ENCODE data around the gene S100A1. TPM values are rescaled to one million over a fixed set of nuclear protein-coding genes. Genes with fewer than 3 reads are reported as not detected.
"Not testable (repeated sequence)": the region's sequence is repeated elsewhere in the genome, so short reads cannot be mapped to it uniquely, and the experiment has no call there.

The S100A1 gene
- polyA plus RNA-seq, 3 donors = 21.9 to 29.8 (median 23.3) TPM

DNA sequence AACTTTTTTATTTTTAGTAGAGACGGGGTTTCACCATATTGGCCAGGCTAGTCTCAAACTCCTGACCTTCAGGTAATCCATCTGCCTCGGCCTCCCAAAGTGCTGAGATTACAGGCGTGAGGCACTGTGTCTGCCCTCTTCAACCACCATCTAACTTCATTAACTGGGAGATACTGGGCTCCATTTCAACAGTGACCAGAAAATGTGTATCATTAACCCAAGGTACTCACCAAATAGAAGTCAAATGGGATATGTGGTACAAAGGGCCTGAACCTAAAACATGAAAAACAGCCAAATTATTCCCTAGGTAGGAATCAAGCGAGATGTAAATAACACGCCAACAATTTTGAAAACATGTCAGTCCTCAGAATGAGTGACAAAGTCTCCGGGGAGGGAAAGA, 41.4 kb downstream of the S100A1 start:
- no peak for DNase-seq (ENCODE audit: extremely low read depth in 1 of 11, low read depth in 9 of 11, low spot score in 4 of 11)

DNA sequence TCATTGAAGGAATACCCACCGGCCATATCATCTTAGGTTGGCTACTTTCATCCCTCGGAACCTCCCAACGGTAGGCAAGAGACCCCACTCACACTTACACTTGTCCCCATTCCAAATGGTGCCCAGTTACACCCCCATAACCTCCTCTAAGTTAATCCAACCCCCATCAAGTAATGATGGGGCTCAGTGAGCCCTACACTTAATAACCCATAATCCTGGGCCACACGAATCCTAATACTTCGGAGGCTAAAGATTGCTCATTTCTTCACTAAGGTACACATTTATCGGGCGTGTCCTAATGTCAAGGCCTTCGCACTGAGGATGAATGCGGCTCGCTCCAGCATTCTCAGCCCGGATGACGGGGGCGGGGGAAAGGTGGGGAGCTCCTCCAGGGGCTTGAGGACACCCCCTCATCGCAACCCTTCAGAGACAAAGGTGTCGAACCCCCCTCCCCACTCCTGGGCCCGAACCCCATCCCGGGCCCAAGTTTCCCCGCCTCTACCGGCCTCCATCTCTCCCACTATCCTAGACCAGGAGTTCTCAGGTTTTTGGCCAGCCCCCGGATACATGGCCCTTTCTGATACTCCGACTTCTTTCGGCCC, 42.1 kb downstream of the S100A1 start:
- no peak for DNase-seq (ENCODE audit: extremely low read depth in 1 of 11, low read depth in 9 of 11, low spot score in 4 of 11)

DNA sequence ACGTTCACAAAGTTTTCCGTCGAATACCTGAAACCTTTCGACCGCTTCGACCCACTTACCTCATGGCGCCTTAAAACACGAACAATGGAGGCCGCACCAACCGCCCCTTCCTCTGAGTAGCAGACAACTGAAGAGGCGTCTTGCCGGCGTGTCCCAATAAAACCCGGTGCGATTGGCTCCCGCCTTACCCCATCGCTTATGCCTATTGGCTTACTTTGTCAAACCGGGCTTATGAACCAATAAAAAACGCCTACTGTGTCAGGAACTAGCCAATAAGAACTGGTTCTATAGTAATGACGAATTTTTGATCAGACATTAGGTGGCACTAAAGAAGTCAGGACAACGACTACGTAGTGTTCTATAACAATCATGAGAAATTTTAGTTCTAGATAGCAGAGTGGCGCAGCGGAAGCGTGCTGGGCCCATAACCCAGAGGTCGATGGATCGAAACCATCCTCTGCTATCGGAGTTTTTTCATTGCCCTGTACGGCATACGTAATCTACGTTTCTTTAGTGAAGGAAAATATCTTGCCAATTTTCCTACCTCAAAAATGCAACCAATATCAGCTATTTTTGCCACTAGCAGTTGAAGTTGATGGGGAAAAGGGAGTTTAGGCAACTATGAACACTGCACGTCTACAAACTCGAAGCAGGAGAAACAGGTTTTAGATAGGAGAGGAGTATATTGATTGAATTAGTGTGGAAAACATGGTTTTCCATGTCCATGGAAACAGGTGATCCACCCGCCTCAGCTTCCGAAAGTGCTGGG, 42.8 kb downstream of the S100A1 start, which contains the start of gene ILF2:
ILF2 (minus strand) TSS at position 135 of the 769 bp plus-strand sequence; CDS start at position 64, 71 bp downstream.
- DNase-seq (ENCODE audit: extremely low read depth in 1 of 11, low read depth in 9 of 11, low spot score in 4 of 11) = peak; percentile 98 to 100 (median 99)

DNA sequence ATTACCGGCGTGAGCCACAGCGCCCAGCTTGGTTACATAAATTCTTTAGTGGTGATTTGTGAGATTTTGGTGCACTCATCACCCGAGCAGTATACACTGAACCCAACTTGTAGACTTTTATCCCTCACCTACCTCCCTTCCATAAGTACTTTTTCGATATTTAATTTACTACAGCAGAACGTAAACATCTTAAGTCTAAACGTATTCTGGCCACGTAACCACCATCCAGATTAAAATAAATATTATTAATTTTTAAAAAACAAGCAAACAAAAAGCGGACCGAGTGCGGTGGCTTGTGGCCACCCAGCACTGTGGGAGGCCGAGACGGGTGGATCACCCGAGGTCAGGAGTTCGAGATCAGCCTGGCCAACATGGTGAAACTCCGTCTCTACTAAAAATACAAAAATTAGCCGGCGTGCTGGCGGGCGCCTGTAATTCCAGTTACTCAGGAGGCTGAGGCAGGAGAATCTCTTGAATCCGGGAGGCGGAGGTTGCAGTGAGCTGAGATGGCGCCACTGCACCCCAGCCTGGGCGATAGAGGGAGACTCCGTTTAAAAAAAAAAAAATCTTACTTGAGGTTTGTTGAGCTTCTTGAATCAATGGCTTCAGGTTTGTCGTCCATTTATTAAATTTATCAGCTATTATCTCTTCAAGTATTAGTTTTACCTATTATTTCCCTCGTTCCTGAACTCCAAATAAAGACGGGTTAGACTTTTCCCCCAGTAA, 43.6 kb downstream of the S100A1 start:
- DNase-seq (ENCODE audit: extremely low read depth in 1 of 11, low read depth in 9 of 11, low spot score in 4 of 11) = not testable (repeated sequence)

GRCh38 chr1:153673511-153673910, 45.3 kb downstream of the S100A1 start:
- no peak for DNase-seq (ENCODE audit: extremely low read depth in 1 of 11, low read depth in 9 of 11, low spot score in 4 of 11)

DNA sequence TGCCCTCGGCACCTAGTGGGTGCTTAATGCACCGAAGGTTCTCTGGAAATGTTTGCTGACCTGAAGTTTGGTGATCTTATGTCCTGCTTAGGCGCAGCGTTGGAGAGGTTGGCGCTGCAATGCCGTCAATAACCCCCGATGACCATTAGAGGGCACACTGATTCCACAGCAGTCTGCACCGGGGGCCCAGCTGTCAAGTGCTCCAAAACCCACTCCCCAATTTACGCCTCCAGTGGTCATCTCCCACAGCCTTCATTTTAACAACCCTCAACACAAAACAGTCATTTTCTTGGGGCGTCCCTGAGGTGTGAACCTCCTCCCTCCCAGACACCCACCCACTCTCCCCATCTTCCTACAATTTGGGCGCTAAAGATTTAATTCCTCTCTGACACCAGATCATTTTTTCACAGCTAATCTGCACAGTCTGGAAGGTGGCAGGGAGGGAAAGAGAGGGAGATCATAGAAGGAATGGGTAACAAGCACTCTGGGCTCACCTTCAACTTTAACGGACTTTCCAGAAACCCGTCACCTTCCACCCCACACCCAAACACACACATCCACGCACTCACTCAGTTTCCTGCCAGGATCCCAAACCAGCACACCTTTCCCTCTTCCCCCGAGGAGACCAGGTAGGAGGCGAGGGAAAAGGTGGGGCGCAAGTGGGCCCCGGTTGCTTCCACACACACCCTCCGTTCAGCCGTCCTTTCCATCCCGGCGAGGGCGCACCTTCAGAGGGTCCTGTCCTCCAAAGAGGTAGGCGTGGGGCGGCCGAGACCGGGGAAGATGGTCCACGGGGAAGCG, 49.7 kb downstream of the S100A1 start:
- DNase-seq (ENCODE audit: extremely low read depth in 1 of 11, low read depth in 9 of 11, low spot score in 4 of 11) = no peak

GRCh38 chr1:153678519-153679336, 50.5 kb downstream of the S100A1 start, which contains the start of gene NPR1:
Gene NPR1, plus strand, starts transcription at chr1:153678688. Its CDS starts 421 bp downstream, at chr1:153679109.
- DNase-seq (ENCODE audit: extremely low read depth in 1 of 11, low read depth in 9 of 11, low spot score in 4 of 11) = no peak

- no peak for DNase-seq (ENCODE audit: extremely low read depth in 1 of 11, low read depth in 9 of 11, low spot score in 4 of 11)
These were observed 51.3 kb downstream of the S100A1 start for GRCh38 chr1:153679337-153680119.

DNA sequence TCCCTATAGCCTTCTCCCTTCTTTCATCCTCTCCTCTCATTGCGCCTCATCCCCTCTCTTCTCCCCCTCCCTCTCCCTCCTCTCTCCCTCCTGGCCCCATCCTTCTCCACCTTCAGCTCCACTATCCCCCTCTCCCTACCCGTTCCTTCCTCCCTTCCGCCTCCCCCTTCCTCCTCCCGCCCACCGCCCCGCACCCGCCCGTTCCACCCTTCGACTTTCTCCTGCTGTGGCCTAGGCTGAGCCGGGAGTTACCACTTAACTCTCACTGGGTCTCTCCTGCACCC, 51.8 kb downstream of the S100A1 start:
- no peak for DNase-seq (ENCODE audit: extremely low read depth in 1 of 11, low read depth in 9 of 11, low spot score in 4 of 11)

Other genes starting within 250 kb of the S100A1 start
- gene S100A8, start 237.4 kb upstream of the S100A1 start, polyA plus RNA-seq (ENCODE audit: insufficient read length in 3 of 3) = 10 to 100 TPM in 2 of 3 donors, 1 to 10 TPM in 1; 9.8 to 24.0 (median 20.8) TPM
- gene S100A7A, start 211.9 kb upstream of the S100A1 start, polyA plus RNA-seq (ENCODE audit: insufficient read length in 3 of 3) = not detected
- gene S100A7, start 167.8 kb upstream of the S100A1 start, polyA plus RNA-seq (ENCODE audit: insufficient read length in 3 of 3) = under 1 TPM; 0.56 to 0.65 (median 0.61) TPM
- gene S100A6, start 92.4 kb upstream of the S100A1 start, polyA plus RNA-seq (ENCODE audit: insufficient read length in 3 of 3) = 100 to 1,000 TPM; 182 to 242 (median 198) TPM
- 1 to 10 TPM in 2 of 3 donors, under 1 TPM in 1; 0.85 to 1.3 (median 1.2) TPM for gene S100A5, start 87.5 kb upstream of the S100A1 start, polyA plus RNA-seq (ENCODE audit: insufficient read length in 3 of 3)
- gene S100A4, start 82.6 kb upstream of the S100A1 start, polyA plus RNA-seq (ENCODE audit: insufficient read length in 3 of 3) = 10 to 100 TPM; 31.8 to 32.4 (median 32.1) TPM
- under 1 TPM in 2 of 3 donors, not detected in 1; 0.32 to 0.57 TPM for gene S100A3, start 79.2 kb upstream of the S100A1 start, polyA plus RNA-seq (ENCODE audit: insufficient read length in 3 of 3)
- 1 to 10 TPM; 3.8 to 9.8 (median 4.1) TPM for gene S100A2, start 62.6 kb upstream of the S100A1 start, polyA plus RNA-seq (ENCODE audit: insufficient read length in 3 of 3)
- gene S100A16, start 15.3 kb upstream of the S100A1 start, polyA plus RNA-seq (ENCODE audit: insufficient read length in 3 of 3) = 100 to 1,000 TPM in 2 of 3 donors, 10 to 100 TPM in 1; 91.9 to 107 (median 106) TPM
- 10 to 100 TPM; 16.9 to 22.1 (median 17.3) TPM for gene S100A14, start 12.1 kb upstream of the S100A1 start, polyA plus RNA-seq (ENCODE audit: insufficient read length in 3 of 3)
- gene S100A13, start 929 bp upstream of the S100A1 start, polyA plus RNA-seq (ENCODE audit: insufficient read length in 3 of 3) = 100 to 1,000 TPM; 143 to 162 (median 159) TPM
- 100 to 1,000 TPM; 121 to 142 (median 124) TPM for gene CHTOP, start 5.6 kb downstream of the S100A1 start, polyA plus RNA-seq (ENCODE audit: insufficient read length in 3 of 3)
- gene SNAPIN, start 30.3 kb downstream of the S100A1 start, polyA plus RNA-seq (ENCODE audit: insufficient read length in 3 of 3) = 10 to 100 TPM; 49.4 to 56.0 (median 53.9) TPM
- 100 to 1,000 TPM; 240 to 334 (median 322) TPM for gene ILF2, start 42.6 kb downstream of the S100A1 start, polyA plus RNA-seq (ENCODE audit: insufficient read length in 3 of 3)
- gene NPR1, start 50.3 kb downstream of the S100A1 start, polyA plus RNA-seq (ENCODE audit: insufficient read length in 3 of 3) = 10 to 100 TPM; 61.2 to 74.4 (median 73.8) TPM
- 100 to 1,000 TPM; 105 to 155 (median 107) TPM for gene INTS3, start 99.6 kb downstream of the S100A1 start, polyA plus RNA-seq (ENCODE audit: insufficient read length in 3 of 3)
- 10 to 100 TPM; 35.4 to 43.3 (median 40.5) TPM for gene SLC27A3, start 147.0 kb downstream of the S100A1 start, polyA plus RNA-seq (ENCODE audit: insufficient read length in 3 of 3)

Data from renal cortex interstitium (tissue), 11 donors.